ENCODE data around the gene EFTUD2. TPM values are rescaled to one million over a fixed set of nuclear protein-coding genes. Genes with fewer than 3 reads are reported as not detected.
"Not testable (repeated sequence)": the region's sequence is repeated elsewhere in the genome, so short reads cannot be mapped to it uniquely, and the experiment has no call there.

Gene EFTUD2
- total and polyA plus RNA-seq, 2 of the 4 experiments (the other 2 are of a cell fraction): 72.5 to 126 TPM

- TF ChIP-seq, protein P1, sequence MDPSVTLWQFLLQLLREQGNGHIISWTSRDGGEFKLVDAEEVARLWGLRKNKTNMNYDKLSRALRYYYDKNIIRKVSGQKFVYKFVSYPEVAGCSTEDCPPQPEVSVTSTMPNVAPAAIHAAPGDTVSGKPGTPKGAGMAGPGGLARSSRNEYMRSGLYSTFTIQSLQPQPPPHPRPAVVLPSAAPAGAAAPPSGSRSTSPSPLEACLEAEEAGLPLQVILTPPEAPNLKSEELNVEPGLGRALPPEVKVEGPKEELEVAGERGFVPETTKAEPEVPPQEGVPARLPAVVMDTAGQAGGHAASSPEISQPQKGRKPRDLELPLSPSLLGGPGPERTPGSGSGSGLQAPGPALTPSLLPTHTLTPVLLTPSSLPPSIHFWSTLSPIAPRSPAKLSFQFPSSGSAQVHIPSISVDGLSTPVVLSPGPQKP (IDR thresholded peaks at IDR 0.05; ENCODE audit: borderline replicate concordance, low read depth, low read length): no peak
- no peak for TF ChIP-seq CHD1 (IDR thresholded peaks at IDR 0.05; ENCODE audit: low read depth, low read length)
Measured at GRCh38 chr17:44947461-44948314, 48.4 kb upstream of the EFTUD2 start, which contains the start of gene KIF18B (continued).

GRCh38 chr17:44945652-44946051 is 46.4 kb upstream of the EFTUD2 start:
- dilution Hi-C loops (cut with HindIII; ENCODE audit: low sequenced_read_pairs, unreplicated experiment); DNase-seq; H3K4ac ChIP-seq (ENCODE audit: low read depth, low read length); H2BK120ac ChIP-seq (ENCODE audit: low read depth, low read length); H3K36me3 ChIP-seq (ENCODE audit: control insufficient read depth, insufficient read depth, low read length); H2AK5ac ChIP-seq (ENCODE audit: low read depth, low read length); H3K9ac ChIP-seq (ENCODE audit: low read depth, low read length); H4K8ac ChIP-seq (ENCODE audit: low read depth in 2 of 2, low read length in 2 of 2); intact Hi-C loops (cut with micrococcal nuclease); POLR2A ChIA-PET (ENCODE audit: unreplicated experiment); H4K91ac ChIP-seq (ENCODE audit: insufficient read depth, low read depth, low read length); H3K9me1 ChIP-seq (ENCODE audit: insufficient read depth, low read length); H3K27me3 ChIP-seq (ENCODE audit: control insufficient read depth, insufficient read depth, low read length); H2AK9ac ChIP-seq (replicated peaks; ENCODE audit: low read depth, low read length, poor library complexity); BruUV-seq (replicated peaks); CTCF ChIA-PET; H3K4me2 ChIP-seq (ENCODE audit: low read depth, low read length); H3K56ac ChIP-seq (ENCODE audit: extremely low read depth, insufficient read depth, low read length); in situ Hi-C loops (cut with MboI; ENCODE audit: low sequenced_read_pairs); H3K18ac ChIP-seq (ENCODE audit: low read depth, low read length); H3K23ac ChIP-seq (ENCODE audit: low read depth, low read length); H4K20me1 ChIP-seq (ENCODE audit: insufficient read depth, low read length); H2BK15ac ChIP-seq (ENCODE audit: low read depth, low read length); H4K5ac ChIP-seq (ENCODE audit: low read depth, low read length); H2AFZ ChIP-seq (replicated peaks; ENCODE audit: low read length, poor library complexity); H2BK20ac ChIP-seq (ENCODE audit: low read depth, low read length); ATAC-seq (ENCODE audit: low read depth); H3K4me3 ChIP-seq (ENCODE audit: insufficient read depth, low read depth, low read length); H3K14ac ChIP-seq (replicated peaks; ENCODE audit: low read depth, low read length); H3K9me3 ChIP-seq (ENCODE audit: control insufficient read depth, insufficient read depth, low read length); H2BK5ac ChIP-seq (ENCODE audit: low read depth, low read length, poor library complexity, severe bottlenecking); H3K27ac ChIP-seq (ENCODE audit: insufficient read depth, low read length): not testable (repeated sequence)
- peaks cover 11% of the 10 kb centered on the region for H3K4me1 ChIP-seq (ENCODE audit: control insufficient read depth, insufficient read depth, low read length)
- H3K79me1 ChIP-seq (ENCODE audit: low read depth in 1 of 2, low read length in 2 of 2): peaks cover 16 to 43% of the 10 kb centered on the region in 2 experiments
- no CpG with 5 or more reads among the region's 10 CpGs for WGBS, 2 experiments (ENCODE audit: extremely low coverage in 2 of 2, insufficient read length in 1 of 2)

All from IMR-90 (cell line).